K562 (cell line): ENCODE results near the gene ARMCX2. TPM values are rescaled to one million over a fixed set of nuclear protein-coding genes. Genes with fewer than 3 reads are reported as not detected.

ENCODE experiments used
- ATAC-seq: fragments of 200-7000 bp; cut with Tn5 transposase; 3 replicates; pipeline ENCODE4 v1.9.1; 2020; ENCODE audit warnings: moderate library complexity
- BruUV-seq: library from RNA; stranded (reverse); fragments of 400-500 nt; replicated peaks from 2 replicates; lab custom pipeline; 2021; lab: Mats Ljungman, UMichigan
- CTCF ChIA-PET: fragments of 300-600 bp; formaldehyde crosslinking; extraction: SDS; loops from one replicate; lab custom pipeline; 2021; ENCODE audit warnings: low intra/inter-chr PET ratio; lab: Yijun Ruan, JAX
- POLR2A ChIA-PET: fragments of 300-600, 350-650 bp; sonication (Branson Sonifier 250); formaldehyde crosslinking; extraction: SDS; loops from one replicate; lab custom pipeline; 2021; ENCODE audit warnings: antibody characterized with exemption, inconsistent platforms; lab: Yijun Ruan, JAX
- DNase-seq, 4 experiments: peaks; one replicate each; pipeline versions ENCODE4 v3.0.0 to v3.0.0-alpha.2; 2011 to 2018; ENCODE audit warnings: low spot score in 3 of 4, mixed read lengths in 3 of 4; ENCODE audit errors: extremely low read depth in 1 of 4
- FAIRE-seq: peaks from 2 replicates; lab custom pipeline; 2011; peaks lifted over from hg19 to GRCh38; lab: Jason Lieb, UNC
- H2AFZ ChIP-seq: 2 replicates; pipeline ENCODE4 v1.6.0; 2011; ENCODE audit warnings: low read depth, low read length, control low read depth, inconsistent platforms
- H3K27ac ChIP-seq: fragments of 200-600 bp; 3 replicates; pipeline ENCODE4 v1.8.0; 2011; ENCODE audit warnings: low read depth, mild to moderate bottlenecking, control low read depth, inconsistent platforms, low read length, moderate library complexity, mixed read lengths; ENCODE audit errors: extremely low read depth
- H3K27me3 ChIP-seq, 2 experiments: fragments of 300-600 bp in 1 of 2; 2 replicates in 1 of 2; 3 replicates in 1 of 2; pipeline versions ENCODE4 v1.6.0 to v1.8.0; 2011; ENCODE audit warnings: inconsistent platforms in 2 of 2, low read length in 2 of 2, mild to moderate bottlenecking in 1 of 2, mixed read lengths in 1 of 2, moderate library complexity in 1 of 2; ENCODE audit not compliant: control insufficient read depth in 2 of 2, insufficient read depth in 2 of 2
- H3K36me3 ChIP-seq: fragments of 300-600 bp; 3 replicates; pipeline ENCODE4 v1.8.0; 2011; ENCODE audit warnings: mild to moderate bottlenecking, low read length, inconsistent platforms; ENCODE audit not compliant: control insufficient read depth, insufficient read depth
- H3K4me1 ChIP-seq, 2 experiments: fragments of 200-600 bp in 1 of 2; replicated peaks in 1 of 2; 2 replicates in 1 of 2; 3 replicates in 1 of 2; pipeline versions ENCODE4 v1.5.1 to v1.8.0; 2011; ENCODE audit warnings: inconsistent platforms in 2 of 2, low read length in 2 of 2, mild to moderate bottlenecking in 1 of 2, mixed read lengths in 1 of 2, moderate library complexity in 1 of 2; ENCODE audit not compliant: control insufficient read depth in 2 of 2, insufficient read depth in 2 of 2
- H3K4me2 ChIP-seq: 2 replicates; pipeline ENCODE4 v1.6.1; 2011; ENCODE audit warnings: low read length, control low read depth, inconsistent platforms, mixed read lengths; ENCODE audit not compliant: insufficient read depth
- H3K4me3 ChIP-seq: fragments of 200-600 bp; sonication (generic), shearing (Covaris generic); 2 replicates; pipeline ENCODE4 v1.5.1; 2016; ENCODE audit warnings: control low read depth, inconsistent platforms
- H3K79me2 ChIP-seq: fragments of 200-600 bp; 3 replicates; pipeline ENCODE4 v1.8.0; 2011; ENCODE audit warnings: low read length, inconsistent platforms; ENCODE audit not compliant: control insufficient read depth, insufficient read depth
- H3K9ac ChIP-seq, 2 experiments: 2 replicates each; pipeline versions ENCODE4 v1.6.0 to v1.6.1; 2011; ENCODE audit warnings: low read depth in 2 of 2, low read length in 2 of 2, control low read depth in 1 of 2, inconsistent platforms in 1 of 2, mild to moderate bottlenecking in 1 of 2, mixed read lengths in 1 of 2; ENCODE audit not compliant: insufficient read depth in 1 of 2
- H3K9me1 ChIP-seq: one replicate; pipeline ENCODE4 v1.6.0; 2011; ENCODE audit warnings: inconsistent platforms, mild to moderate bottlenecking, low read length, moderate library complexity; ENCODE audit not compliant: control insufficient read depth, insufficient read depth
- H3K9me3 ChIP-seq: replicated peaks from 2 replicates; pipeline ENCODE4 v1.5.1; 2011; ENCODE audit warnings: low read depth, low read length, inconsistent platforms; ENCODE audit not compliant: control insufficient read depth, insufficient read depth
- H4K20me1 ChIP-seq: replicated peaks from 2 replicates; pipeline ENCODE4 v1.6.1; 2011; ENCODE audit warnings: low read length, inconsistent platforms, mixed read lengths; ENCODE audit not compliant: control insufficient read depth, insufficient read depth
- BDP1 ChIP-seq: IDR thresholded peaks from 3 replicates; pipeline ENCODE4 v1.6.1; 2011; ENCODE audit not compliant: insufficient read length, insufficient read depth
- CBX1 ChIP-seq: sonication (generic); IDR thresholded peaks from 2 replicates; pipeline ENCODE4 v1.6.1; 2016; ENCODE audit warnings: antibody characterized with exemption, low read depth, mild to moderate bottlenecking
- ERF ChIP-seq: fragments of 450-650 bp; formaldehyde crosslinking; IDR thresholded peaks from 2 replicates; pipeline ENCODE4 v1.4.0; 2020; ENCODE audit warnings: mild to moderate bottlenecking, mixed read lengths
- ESRRB ChIP-seq: fragments of 250-450 bp; sonication (Bioruptor Pico); IDR thresholded peaks from 2 replicates; pipeline ENCODE4 v1.5.0; 2020; ENCODE audit warnings: mild to moderate bottlenecking, moderate library complexity, borderline replicate concordance
- EWSR1 ChIP-seq: fragments of 450-650 bp; IDR thresholded peaks from 2 replicates; pipeline ENCODE4 v1.6.1; 2018; ENCODE audit warnings: borderline replicate concordance, mild to moderate bottlenecking, low read depth, moderate library complexity; ENCODE audit not compliant: partially characterized antibody
- GATA2 ChIP-seq: sonication (generic); formaldehyde crosslinking; IDR thresholded peaks from 2 replicates; pipeline ENCODE4 v1.4.0; 2020; ENCODE audit warnings: mild to moderate bottlenecking, missing genetic modification reagents
- HMG20B ChIP-seq: fragments of 250-450 bp; sonication (Bioruptor Pico); IDR thresholded peaks from 2 replicates; pipeline ENCODE4 v1.5.0; 2021; ENCODE audit warnings: mild to moderate bottlenecking
- KDM5B ChIP-seq: fragments of 200-600 bp; sonication (generic); IDR thresholded peaks from 2 replicates; pipeline ENCODE4 v1.6.1; 2012; ENCODE audit warnings: low read depth, mild to moderate bottlenecking, moderate library complexity, low read length, control low read depth, inconsistent platforms; ENCODE audit not compliant: insufficient replicate concordance
- KLF13 ChIP-seq: fragments of 450-650 bp; IDR thresholded peaks from 2 replicates; pipeline ENCODE4 v1.6.1; 2016; ENCODE audit warnings: missing genetic modification characterization, low read depth, mild to moderate bottlenecking, missing compliant biosample characterization, moderate library complexity, borderline replicate concordance
- MTA1 ChIP-seq: fragments of 450-650 bp; IDR thresholded peaks from 2 replicates; pipeline ENCODE4 v1.6.1; 2017; ENCODE audit warnings: borderline replicate concordance
- POLR2B ChIP-seq: fragments of 450-650 bp; IDR thresholded peaks from 2 replicates; pipeline ENCODE4 v1.6.1; 2018; ENCODE audit warnings: low read depth; ENCODE audit not compliant: partially characterized antibody
- PTTG1 ChIP-seq: fragments of 450-650 bp; IDR thresholded peaks from 2 replicates; pipeline ENCODE4 v1.6.1; 2016; ENCODE audit warnings: low read depth, mild to moderate bottlenecking, missing genetic modification characterization, missing compliant biosample characterization
- RFX1 ChIP-seq: fragments of 450-650 bp; IDR thresholded peaks from 2 replicates; pipeline ENCODE4 v1.6.1; 2016; ENCODE audit warnings: mild to moderate bottlenecking, moderate library complexity
- U2AF1 ChIP-seq: fragments of 200-400 bp; formaldehyde crosslinking; optimal IDR thresholded peaks from 2 replicates; pipeline ENCODE3; 2017; ENCODE audit warnings: mild to moderate bottlenecking, low read depth, low read length, moderate library complexity
- U2AF2 ChIP-seq: fragments of 200-400 bp; formaldehyde crosslinking; optimal IDR thresholded peaks from 2 replicates; pipeline ENCODE3; 2017; ENCODE audit warnings: low read depth, mild to moderate bottlenecking, low read length
- ZBTB1 ChIP-seq: sonication (generic); formaldehyde crosslinking; IDR thresholded peaks from 2 replicates; pipeline ENCODE4 v1.8.1; 2023; ENCODE audit warnings: missing genetic modification reagents, low read depth, mild to moderate bottlenecking, borderline replicate concordance
- ZNF354B ChIP-seq: fragments of 250-450 bp; sonication (Bioruptor Pico); IDR thresholded peaks from 2 replicates; pipeline ENCODE4 v1.4.0; 2020
- ZNF695 ChIP-seq: fragments of 450-650 bp; formaldehyde crosslinking; IDR thresholded peaks from 2 replicates; pipeline ENCODE4 v1.4.0; 2020; ENCODE audit warnings: mild to moderate bottlenecking, moderate library complexity
- ZNF764 ChIP-seq: fragments of 250-450 bp; sonication (Bioruptor Pico); IDR thresholded peaks from 2 replicates; pipeline ENCODE4 v1.4.0; 2020; ENCODE audit warnings: low read depth, mild to moderate bottlenecking, moderate library complexity
- in situ Hi-C: fragments of 300-500 bp; cut with MboI; formaldehyde crosslinking; loops from 4 replicates; pipeline ENCODE4 v1.15.0; 2018; ENCODE audit warnings: inconsistent platforms, mixed read lengths
- intact Hi-C: fragments of 100-400 bp; cut with micrococcal nuclease; formaldehyde crosslinking; loops from 2 replicates; pipeline ENCODE4 v1.14.2; 2022
- polyA plus RNA-seq, 8 experiments: library from polyadenylated mRNA; depleted of rRNA in 4 of 8; stranded (reverse) in 5 of 8; unstranded in 3 of 8; fragments of >200 nt; fragmentation: Nextera tagmentation in 2 of 8; fragmentation: Illumina TruSeq in 1 of 8; extraction: Ambion mirVana in 2 of 8; extraction: Trizol in 1 of 8; gene quantifications; 2 replicates each; pipeline versions ENCODE4 v1.2.1 to v1.2.3, GENCODE V29; 2011 to 2014; ENCODE audit warnings: inconsistent platforms in 1 of 8, missing spikeins in 1 of 8
- total RNA-seq, 7 experiments: library from RNA; depleted of rRNA in 6 of 7; stranded (reverse); fragments of >200 nt in 6 of 7; fragmentation: Illumina TruSeq in 2 of 7; extraction: Trizol in 2 of 7; gene quantifications; 2 replicates each; pipeline versions ENCODE4 v1.2.1 to v1.2.3, GENCODE V29; 2011 to 2021; ENCODE audit warnings: low replicate concordance in 1 of 7
- TF ChIP-seq, protein P1 (sequence below): conservative IDR thresholded peaks from 2 replicates; pipeline ENCODE4 v1.6.1; 2011; ENCODE audit warnings: low read depth, mild to moderate bottlenecking, low read length; ENCODE audit not compliant: control insufficient read depth
- TF ChIP-seq, protein P2 (sequence below): fragments of 450-650 bp; IDR thresholded peaks from 2 replicates; pipeline ENCODE4 v1.6.1; 2014; ENCODE audit warnings: low read depth, mild to moderate bottlenecking, moderate library complexity, borderline replicate concordance

Gene ARMCX2
- total and polyA plus RNA-seq, 9 of the 15 experiments (the other 6 are each of a cell fraction or from before 2014, with no cell fraction given), result 0.03 to 0.16 TPM; not detected in 7

DNA sequence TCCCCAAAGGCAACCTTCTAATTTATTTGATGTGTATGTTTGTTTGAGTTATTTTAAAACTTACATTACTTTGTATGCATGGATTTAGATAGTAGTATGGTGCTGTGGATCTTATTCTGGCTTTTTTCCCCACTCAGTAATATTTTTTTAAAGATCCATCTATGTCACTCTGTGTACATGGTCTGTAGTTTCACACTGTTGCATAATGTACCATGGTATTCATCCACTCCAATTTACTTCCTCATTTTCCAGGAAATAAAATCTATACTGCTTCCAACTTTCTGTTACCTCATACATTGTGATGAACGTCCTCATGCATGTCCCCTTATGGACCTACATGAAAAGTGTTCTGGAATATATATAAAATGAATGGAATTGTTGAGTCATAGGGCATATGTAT is 17.6 kb downstream of the ARMCX2 start (continued):
- TF ChIP-seq, protein P1, sequence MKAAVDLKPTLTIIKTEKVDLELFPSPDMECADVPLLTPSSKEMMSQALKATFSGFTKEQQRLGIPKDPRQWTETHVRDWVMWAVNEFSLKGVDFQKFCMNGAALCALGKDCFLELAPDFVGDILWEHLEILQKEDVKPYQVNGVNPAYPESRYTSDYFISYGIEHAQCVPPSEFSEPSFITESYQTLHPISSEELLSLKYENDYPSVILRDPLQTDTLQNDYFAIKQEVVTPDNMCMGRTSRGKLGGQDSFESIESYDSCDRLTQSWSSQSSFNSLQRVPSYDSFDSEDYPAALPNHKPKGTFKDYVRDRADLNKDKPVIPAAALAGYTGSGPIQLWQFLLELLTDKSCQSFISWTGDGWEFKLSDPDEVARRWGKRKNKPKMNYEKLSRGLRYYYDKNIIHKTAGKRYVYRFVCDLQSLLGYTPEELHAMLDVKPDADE, result no peak
- TF ChIP-seq CBX1, result no peak

DNA sequence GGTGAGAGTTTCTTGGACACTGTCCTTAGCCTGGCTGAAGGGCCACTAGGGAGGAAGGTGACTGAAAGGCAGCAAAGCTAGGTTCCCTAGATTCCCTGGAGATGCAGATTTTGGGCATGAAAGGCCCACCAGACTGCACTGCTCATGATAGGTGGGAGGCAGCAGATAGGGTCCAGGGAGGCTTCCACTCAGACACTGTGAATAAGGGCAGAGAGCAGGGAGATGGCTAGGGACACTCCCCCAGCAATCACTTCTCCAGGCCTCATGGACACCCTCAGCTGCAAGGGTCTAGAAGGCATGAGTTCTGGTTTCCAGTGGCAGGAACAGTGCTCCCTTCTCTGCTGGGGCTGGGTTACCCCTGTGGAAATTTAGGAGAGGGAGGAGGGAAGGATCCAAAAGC is 20.1 kb downstream of the ARMCX2 start:
- H3K4me1 ChIP-seq, result no peaks in the 10 kb centered on the region
- no peak for TF ChIP-seq MTA1
- TF ChIP-seq U2AF1, result no peak
- TF ChIP-seq KLF13 (tag), result no peak
- TF ChIP-seq EWSR1, result no peak
- no peak for TF ChIP-seq POLR2B
- TF ChIP-seq ESRRB (CRISPR knock-in tag), result no peak
- no peak for TF ChIP-seq HMG20B
- no peak for TF ChIP-seq PTTG1
- no peak for TF ChIP-seq U2AF2
- TF ChIP-seq ZNF695 (CRISPR knock-in tag), result no peak
- TF ChIP-seq GATA2 (CRISPR knock-in tag), result no peak
- no peak for TF ChIP-seq BDP1
- TF ChIP-seq ZNF354B (CRISPR knock-in tag), result no peak
- TF ChIP-seq ZNF764 (CRISPR knock-in tag), result no peak
- TF ChIP-seq ZBTB1, result no peak
- TF ChIP-seq KDM5B, result no peak
- no peak for TF ChIP-seq ERF (CRISPR knock-in tag)
- no peak for TF ChIP-seq RFX1
- TF ChIP-seq, protein P2, sequence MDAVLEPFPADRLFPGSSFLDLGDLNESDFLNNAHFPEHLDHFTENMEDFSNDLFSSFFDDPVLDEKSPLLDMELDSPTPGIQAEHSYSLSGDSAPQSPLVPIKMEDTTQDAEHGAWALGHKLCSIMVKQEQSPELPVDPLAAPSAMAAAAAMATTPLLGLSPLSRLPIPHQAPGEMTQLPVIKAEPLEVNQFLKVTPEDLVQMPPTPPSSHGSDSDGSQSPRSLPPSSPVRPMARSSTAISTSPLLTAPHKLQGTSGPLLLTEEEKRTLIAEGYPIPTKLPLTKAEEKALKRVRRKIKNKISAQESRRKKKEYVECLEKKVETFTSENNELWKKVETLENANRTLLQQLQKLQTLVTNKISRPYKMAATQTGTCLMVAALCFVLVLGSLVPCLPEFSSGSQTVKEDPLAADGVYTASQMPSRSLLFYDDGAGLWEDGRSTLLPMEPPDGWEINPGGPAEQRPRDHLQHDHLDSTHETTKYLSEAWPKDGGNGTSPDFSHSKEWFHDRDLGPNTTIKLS, result no peak
- TF ChIP-seq, all 486 proteins: peak for 0
- POLR2A ChIA-PET, result no interaction called here
- Histone ChIP-seq H3K27ac (no peak overlapping the region), H3K79me2 (no peaks in the 10 kb centered on the region), H3K27me3 (no peaks in the 10 kb centered on the region), H3K36me3 (no peaks in the 10 kb centered on the region), H3K4me2 (no peak overlapping the region), H3K9me1 (no peaks in the 10 kb centered on the region), H2AFZ (no peak overlapping the region), H3K9me3 (no peaks in the 10 kb centered on the region), H3K9ac (no peak overlapping the region), H4K20me1 (no peaks in the 10 kb centered on the region), H3K4me3 (no peak overlapping the region)
- FAIRE-seq, result no peak
- CTCF ChIA-PET, result no interaction called here
- DNase-seq, result no peak
- intact Hi-C loops, result no loop called here
- no TSS peak for BruUV-seq
- in situ Hi-C loops, result no loop called here
- peak; percentile 42 for ATAC-seq
